GM10847 (cell line): ENCODE results near the gene TUBA4A.

ENCODE experiments used
- POLR2A ChIP-seq: IDR thresholded peaks from 2 replicates; pipeline ENCODE4 v1.6.1; 2011; ENCODE audit not compliant: insufficient read length; ENCODE audit errors: extremely low read depth

TUBA4A gene

DNA sequence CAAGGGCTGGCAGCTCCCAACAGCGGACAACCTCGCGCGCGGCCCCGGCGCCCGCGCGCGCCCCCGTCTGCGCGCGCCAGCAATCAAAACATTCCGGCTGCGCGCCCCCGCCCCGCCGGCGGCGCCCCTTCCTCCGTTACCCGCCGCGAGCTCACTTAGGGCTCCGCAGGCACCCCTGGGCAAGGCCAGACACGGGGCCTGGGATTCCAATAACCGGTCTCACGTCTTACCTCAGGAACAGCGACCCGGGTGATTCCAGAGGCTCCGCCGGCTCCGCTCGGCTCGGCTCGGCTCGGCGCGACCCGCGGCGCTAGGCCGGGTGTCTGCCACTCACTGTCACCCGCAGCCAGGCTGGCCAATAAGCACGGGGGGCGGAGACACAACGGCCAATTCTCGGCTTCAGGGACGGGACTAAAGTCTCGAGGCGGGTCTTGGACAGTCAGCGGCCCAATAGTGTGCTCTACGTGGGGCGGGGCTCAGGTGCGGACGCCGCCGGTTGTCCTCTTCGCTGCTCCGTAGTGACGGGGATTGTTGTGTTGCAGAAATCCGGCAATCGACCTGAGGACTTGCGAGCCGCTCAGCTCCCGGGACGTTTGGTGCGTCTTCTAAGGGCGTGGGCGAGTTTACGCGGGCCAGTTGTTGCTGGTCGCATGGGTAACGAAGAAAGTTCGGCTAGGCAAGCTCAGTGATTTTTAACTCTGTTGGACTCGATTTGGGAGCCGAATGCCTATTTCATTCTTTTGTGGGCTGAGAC lies 24.2 kb downstream of the TUBA4A start, which contains the start of the genes ANKZF1 and ATG9A:
Gene ANKZF1, plus strand, starts transcription at position 502 of the 754 bp plus-strand sequence. CDS start 452 bp downstream, outside the sequence.
Gene ATG9A, minus strand, starts transcription at position 332 of the 754 bp plus-strand sequence. CDS start 1,612 bp downstream, outside the sequence.
- TF ChIP-seq POLR2A = peak; percentile 59

DNA sequence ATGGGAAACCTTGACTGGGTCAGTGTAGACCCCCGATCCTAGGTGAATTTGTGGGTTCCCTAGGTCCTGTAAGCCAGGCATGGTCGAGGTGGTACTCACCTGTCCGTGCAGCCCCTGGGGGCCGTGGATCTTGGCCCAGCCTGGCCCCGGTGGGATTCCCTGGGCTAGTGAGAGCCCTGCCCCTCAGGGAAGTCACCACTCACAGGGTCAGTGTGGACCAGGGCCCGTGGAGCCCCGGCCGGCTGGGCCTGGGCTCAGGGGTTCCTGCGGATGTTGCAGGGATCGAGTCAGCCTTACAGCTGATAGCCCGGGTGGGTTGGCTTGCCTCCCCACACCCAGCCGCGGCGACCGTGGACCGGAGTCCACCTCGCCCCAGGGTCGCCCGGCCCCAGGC lies 24.8 kb downstream of the TUBA4A start:
- no peak for TF ChIP-seq POLR2A

GRCh38 chr2:219228041-219228910 lies 25.4 kb downstream of the TUBA4A start:
- TF ChIP-seq POLR2A = no peak

DNA sequence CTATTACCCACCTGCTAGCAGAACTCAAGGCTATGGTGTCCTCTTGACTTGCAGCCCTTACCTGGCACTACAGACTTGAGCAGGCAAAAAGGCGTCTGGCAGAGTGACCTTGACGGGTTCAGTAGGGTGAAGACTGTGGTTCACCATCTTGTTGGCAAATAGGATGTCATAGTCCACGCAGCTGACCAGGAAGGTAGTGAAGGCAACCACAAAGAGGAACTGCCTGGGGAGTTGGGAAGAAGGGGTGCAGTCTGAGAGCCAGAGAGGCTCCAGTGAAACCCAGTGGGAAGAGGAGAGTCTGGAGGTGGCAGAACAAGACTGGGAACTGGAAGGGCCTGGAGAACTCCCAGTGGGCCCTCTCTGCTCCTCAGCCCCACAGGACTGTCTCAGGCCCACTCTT lies 28.4 kb downstream of the TUBA4A start:
- no peak for TF ChIP-seq POLR2A

DNA sequence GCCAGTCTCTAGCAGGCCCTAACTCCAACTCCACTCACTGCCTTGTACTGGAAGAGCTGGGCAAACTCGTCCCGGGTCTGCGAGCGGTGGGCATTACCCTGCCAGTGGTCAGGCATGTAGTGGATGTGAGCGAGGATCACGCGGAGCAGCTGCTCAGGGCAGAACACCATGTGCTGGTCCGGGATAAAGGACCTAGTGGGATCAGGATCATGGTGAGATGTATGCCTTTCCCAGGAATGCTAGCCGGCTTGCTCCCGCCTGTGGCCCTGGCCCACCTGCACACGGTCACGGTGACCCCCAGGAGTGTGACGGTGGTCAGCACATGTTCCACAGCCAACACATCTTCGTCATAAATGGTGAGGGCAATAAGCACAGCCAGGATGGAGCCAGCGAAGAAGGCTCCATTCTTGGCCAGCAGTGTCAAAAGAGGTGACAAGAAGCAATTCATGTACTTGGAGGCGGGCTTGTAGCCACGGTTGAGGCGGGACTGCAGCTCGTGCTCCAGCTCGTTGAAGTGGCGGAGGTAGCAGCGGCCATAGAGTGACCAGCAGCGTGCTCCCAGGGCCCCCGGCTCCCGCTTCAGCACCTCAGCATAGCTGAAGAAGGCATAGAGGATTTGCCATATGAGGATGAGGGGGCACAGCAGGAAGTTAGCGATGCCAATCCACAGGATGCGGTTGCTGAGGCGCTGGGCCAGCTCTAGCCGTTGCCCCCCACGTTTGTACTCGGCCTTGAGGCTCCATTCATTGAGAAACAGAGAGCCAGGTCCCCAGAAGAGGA lies 29.7 kb downstream of the TUBA4A start:
- no peak for TF ChIP-seq POLR2A

DNA sequence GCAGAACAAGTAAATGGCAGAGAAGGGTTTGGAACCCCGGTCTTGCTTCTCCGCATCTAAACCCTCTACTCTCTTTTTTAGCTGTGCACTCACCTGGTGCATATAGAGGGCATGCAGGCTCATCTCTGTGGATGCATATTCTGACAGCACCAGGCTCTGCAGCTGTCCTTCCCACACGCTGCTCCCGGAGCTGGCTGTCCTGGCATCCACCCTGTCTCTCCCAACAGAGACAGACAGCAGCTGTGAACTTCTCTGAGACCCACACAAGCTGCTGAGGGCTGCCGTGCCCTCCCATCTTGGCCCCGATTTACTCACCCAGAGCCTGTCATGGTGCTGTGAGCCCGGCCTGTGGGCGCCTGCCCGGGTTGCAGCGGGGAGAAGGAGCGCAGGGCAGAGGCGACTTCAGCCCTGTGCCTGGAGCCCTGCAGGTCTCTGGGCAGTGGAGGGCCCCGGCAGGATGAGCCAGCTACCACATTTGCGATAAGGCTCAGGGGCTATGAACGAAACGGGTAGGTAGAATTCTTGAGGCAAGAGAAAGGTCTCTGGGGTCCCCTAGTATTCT lies 31.7 kb downstream of the TUBA4A start:
- TF ChIP-seq POLR2A = no peak

- TF ChIP-seq POLR2A = no peak
Observed at GRCh38 chr2:219220652-219221402, 32.9 kb downstream of the TUBA4A start.

DNA sequence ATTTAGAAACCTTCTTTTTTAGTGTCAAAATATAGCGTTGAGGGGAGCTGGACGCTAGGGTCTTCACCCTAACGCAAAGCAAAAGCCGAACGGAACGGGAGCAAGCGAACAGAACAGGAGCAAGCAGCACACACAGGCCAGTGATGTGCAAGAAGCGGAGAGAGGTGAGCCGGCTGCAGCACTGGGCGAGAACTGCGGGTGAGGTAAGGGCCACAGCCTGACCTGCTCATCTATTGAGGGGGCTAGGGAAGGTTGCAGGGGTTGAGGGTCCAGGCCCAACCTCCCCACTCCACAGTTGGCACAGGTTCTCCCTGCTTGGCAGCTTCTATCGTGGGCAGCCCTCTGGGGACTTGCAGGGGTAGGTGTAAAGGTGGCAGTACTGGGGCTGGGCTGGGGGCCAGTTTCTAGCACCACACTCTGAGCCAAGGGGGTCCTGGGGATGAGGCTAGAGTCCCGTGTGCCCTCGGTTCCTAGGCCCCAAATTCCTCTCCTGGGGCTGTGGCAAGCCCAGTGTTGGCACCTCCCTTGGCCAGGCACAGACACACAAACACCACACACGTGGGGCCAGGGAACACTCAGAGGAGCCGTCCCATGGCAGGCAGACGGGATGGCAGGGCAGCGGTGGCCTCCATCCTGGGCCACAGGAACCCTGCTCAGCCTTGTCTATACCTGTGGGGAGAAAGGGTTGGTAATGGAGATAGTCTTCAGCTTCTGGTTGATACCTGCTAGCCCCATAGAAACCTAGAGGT lies 33.8 kb downstream of the TUBA4A start:
- no peak for TF ChIP-seq POLR2A

- TF ChIP-seq POLR2A = peak; percentile 82
Observed at GRCh38 chr2:219218732-219219701, 34.7 kb downstream of the TUBA4A start, which contains the start of gene ABCB6. ABCB6 (minus strand) TSS chr2:219218958; CDS start chr2:219218673, 285 bp downstream.

DNA sequence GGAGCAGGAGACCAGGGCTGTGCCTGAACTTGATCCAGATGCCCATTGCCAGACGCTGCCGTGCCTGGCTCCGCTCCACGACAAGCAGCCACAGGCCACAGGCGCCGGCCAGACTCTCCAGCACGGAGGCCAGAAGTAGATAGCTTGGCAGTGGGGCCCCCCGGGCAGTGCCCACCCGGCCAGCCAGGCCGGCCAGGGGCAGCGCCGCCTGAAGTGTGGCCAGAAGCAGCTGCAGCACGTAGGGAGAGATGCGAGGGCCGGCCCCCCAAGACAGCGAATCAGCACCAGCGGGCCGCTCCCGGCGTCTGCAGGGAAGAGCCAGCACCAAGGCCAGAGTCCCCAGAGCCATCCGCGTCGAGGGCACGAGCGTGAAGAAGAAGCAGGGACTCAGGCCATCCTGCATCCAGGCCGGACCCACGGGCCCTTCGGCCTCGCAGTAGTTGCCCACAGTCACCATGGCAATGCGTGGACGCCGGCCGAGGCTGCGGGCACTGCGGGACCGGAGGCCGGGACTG lies 35.4 kb downstream of the TUBA4A start:
- no peak for TF ChIP-seq POLR2A

DNA sequence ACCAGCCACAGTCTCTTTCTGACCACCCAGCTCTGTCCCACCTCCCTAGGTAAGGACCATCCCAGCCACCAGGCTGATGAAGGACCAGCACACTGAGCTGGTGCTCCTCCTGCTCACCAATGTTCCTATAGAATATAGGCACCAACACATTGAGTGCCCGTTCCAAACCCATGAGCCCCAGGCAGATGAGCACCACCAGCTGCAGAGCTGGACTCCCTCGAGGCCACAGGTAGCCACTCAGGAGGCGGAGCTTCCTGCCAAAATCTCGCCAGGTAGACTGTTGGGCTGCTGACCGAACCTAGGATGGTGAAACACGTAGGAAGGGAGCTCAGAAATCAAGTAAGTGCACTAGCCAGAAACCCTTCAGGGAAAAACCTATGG lies 37.2 kb downstream of the TUBA4A start:
- no peak for TF ChIP-seq POLR2A

DNA sequence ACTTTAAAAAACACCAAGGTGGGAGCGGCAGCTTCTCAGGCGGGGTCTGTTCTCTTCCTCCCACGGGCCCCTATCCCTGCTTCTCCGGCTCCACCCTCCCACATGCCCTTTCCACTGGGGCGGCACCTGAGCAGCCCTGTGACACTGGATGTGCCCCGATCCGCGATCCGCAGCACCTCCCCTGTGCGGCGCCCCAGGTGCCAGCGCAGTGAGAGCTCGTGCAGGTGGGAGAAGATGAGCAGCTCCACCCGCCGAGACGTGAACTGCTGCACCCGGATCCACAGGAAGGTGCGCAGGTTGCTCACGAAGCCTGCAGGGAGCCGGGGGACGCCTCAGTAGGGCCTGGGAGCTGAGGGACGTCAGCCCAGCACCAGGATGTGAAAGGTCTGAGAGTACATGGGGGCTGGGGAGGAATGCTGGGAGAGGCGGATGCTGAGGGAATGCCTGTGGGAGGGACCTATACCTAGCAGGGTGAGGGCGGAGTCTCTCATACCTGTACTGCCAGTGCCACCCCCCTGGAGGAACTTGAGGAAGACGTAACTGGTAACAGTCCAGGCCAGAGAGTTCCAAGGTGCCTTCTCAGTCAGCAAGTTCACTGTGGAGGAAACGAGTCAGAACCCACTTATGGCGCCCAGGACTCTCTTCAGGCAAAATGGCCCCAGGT lies 37.7 kb downstream of the TUBA4A start:
- no peak for TF ChIP-seq POLR2A

DNA sequence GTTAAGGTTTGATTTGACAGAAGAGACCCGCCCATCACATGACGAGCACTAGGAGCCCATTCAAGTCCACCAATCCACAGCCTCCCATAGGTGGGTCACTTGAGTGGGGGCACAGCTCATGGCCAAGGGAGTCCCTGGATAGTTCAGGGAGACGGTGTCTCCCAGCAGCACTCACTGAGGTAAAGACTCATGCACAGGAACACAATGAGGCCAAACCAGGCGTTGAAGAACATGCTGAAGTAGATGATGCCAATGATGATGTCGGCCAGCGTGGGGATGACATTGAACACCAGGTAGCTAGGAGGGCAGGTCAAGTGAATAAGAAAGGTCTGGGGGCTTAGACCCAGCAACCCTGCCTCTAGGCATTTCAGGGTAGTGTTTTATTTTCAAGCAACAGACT lies 38.9 kb downstream of the TUBA4A start:
- no peak for TF ChIP-seq POLR2A
